Ovary (tissue), 3 donors: ENCODE data around the gene C17orf114.
"Not testable (repeated sequence)": the region's sequence is repeated elsewhere in the genome, so short reads cannot be mapped to it uniquely, and the experiment has no call there.

Experiments
- CTCF ChIP-seq, 3 donors: fragments of 450-650 bp in 2 of 3; fragments of 200-600 bp in 1 of 3; IDR thresholded peaks; one replicate each; pipeline versions ENCODE4 v1.5.1 to v1.8.0; 2016 to 2022; ENCODE audit warnings: antibody characterized with exemption in 3 of 3, mild to moderate bottlenecking in 1 of 3
- EP300 ChIP-seq: sonication (generic); formaldehyde crosslinking; IDR thresholded peaks from one replicate; pipeline ENCODE4 v1.6.1; 2017; ENCODE audit warnings: antibody characterized with exemption
- POLR2A ChIP-seq: fragments of 450-650 bp; IDR thresholded peaks from one replicate; pipeline ENCODE4 v1.6.1; 2017; ENCODE audit warnings: antibody characterized with exemption, mild to moderate bottlenecking, moderate library complexity
- donor health status: DM: no; HTN: no; CAD: no.

- not testable (repeated sequence) for TF ChIP-seq CTCF (IDR thresholded peaks at IDR 0.05); POLR2A; EP300
Measured at GRCh38 chr17:4832829-4833177, 30.7 kb upstream of the C17orf114 start.
